Testis (tissue), 3 donors: ENCODE results near the gene A2M. TPM values are rescaled to one million over a fixed set of nuclear protein-coding genes. Genes with fewer than 3 reads are reported as not detected.
A peak's percentile ranks its signal among the peaks of the same experiment; 100 is the strongest.

Source experiments
- DNase-seq: peaks from one replicate; pipeline ENCODE4 v3.0.0-alpha.2; 2019
- H3K27ac ChIP-seq, 2 donors: fragments of 200-600 bp; sonication (generic); one replicate each; pipeline ENCODE4 v1.5.1; 2019
- H3K27me3 ChIP-seq: fragments of 200-600 bp; sonication (generic); one replicate; pipeline ENCODE4 v1.5.1; 2019
- H3K36me3 ChIP-seq: fragments of 200-600 bp; sonication (generic); one replicate; pipeline ENCODE4 v1.5.1; 2017; ENCODE audit warnings: low read depth; ENCODE audit errors: missing control alignments
- H3K4me1 ChIP-seq: fragments of 200-600 bp; sonication (generic); one replicate; pipeline ENCODE4 v1.5.1; 2019
- H3K4me3 ChIP-seq, 2 donors: fragments of 200-600 bp; sonication (generic); one replicate each; pipeline ENCODE4 v1.5.1; 2017 to 2019
- H3K9me3 ChIP-seq: fragments of 200-600 bp; sonication (generic); one replicate; pipeline ENCODE4 v1.5.1; 2017
- CTCF ChIP-seq, 3 experiments: fragments of 450-650 bp in 2 of 3; fragments of 200-600 bp in 1 of 3; sonication (generic) in 1 of 3; IDR thresholded peaks; one replicate each; pipeline ENCODE4 v1.5.1; 2016 to 2019; ENCODE audit warnings: antibody characterized with exemption in 3 of 3, mild to moderate bottlenecking in 2 of 3, moderate library complexity in 1 of 3
- POLR2A ChIP-seq: fragments of 450-650 bp; IDR thresholded peaks from one replicate; pipeline ENCODE4 v1.6.1; 2017; ENCODE audit warnings: antibody characterized with exemption, mild to moderate bottlenecking, moderate library complexity
- WGBS, 2 donors: methylation state at CpG; one replicate each; pipeline ENCODE4 v1.1.5; 2018; 5-methylcytosine and 5-hydroxymethylcytosine counted together
- intact Hi-C: fragments of 100-400 bp; cut with DNase I; formaldehyde crosslinking; loops from one replicate; pipeline ENCODE4 v1.15.1; 2023; ENCODE audit warnings: low total_unique reads
- polyA plus RNA-seq: library from polyadenylated mRNA; stranded (reverse); fragments of 350-450 nt; fragmentation: Illumina TruSeq; extraction: RNeasy Lipid Tissue Mini Kit (QIAGEN cat#74804); gene quantifications from one replicate; pipeline ENCODE4 v1.2.3, GENCODE V29; 2014; ENCODE audit warnings: low read depth, low replicate concordance; ENCODE audit not compliant: insufficient read depth
- total RNA-seq, 2 donors: library from RNA; depleted of rRNA; stranded (reverse); fragments of >200 nt; gene quantifications; one replicate each; pipeline ENCODE4 v1.2.3, GENCODE V29; 2016

Gene A2M
- total and polyA plus RNA-seq, 3 donors from 2014 or later: 64.2 to 200 (median 151) TPM

- intact Hi-C loops: no loop called here
These were observed 74.4 kb downstream of the A2M start for GRCh38 chr12:9041321-9041720.

GRCh38 chr12:9040484-9041186 lies 75.1 kb downstream of the A2M start:
- no peak for TF ChIP-seq CTCF (IDR thresholded peaks at IDR 0.05)
- TF ChIP-seq POLR2A: no peak
- Histone ChIP-seq H3K9me3 (no peaks in the 10 kb centered on the region), H3K36me3 (no peaks in the 10 kb centered on the region), H3K4me1 (no peaks in the 10 kb centered on the region), H3K27ac (no peak overlapping the region), H3K27me3 (no peaks in the 10 kb centered on the region), H3K4me3 (no peak overlapping the region)
- intact Hi-C loops: no loop called here
- 85 to 86% methylated on average over 5 of the region's 5 CpGs for WGBS, 2 donors
- no peak for DNase-seq

More at GRCh38 chr12:9041321-9041720, 74.4 kb downstream of the A2M start:
- H3K27ac ChIP-seq: no peak overlapping the region
- TF ChIP-seq CTCF (IDR thresholded peaks at IDR 0.05) (no peak), POLR2A (no peak)
- H3K36me3 ChIP-seq: no peaks in the 10 kb centered on the region
- 34 to 42% methylated on average over 1 of the region's 1 CpG for WGBS, 2 donors
- H3K27me3 ChIP-seq: no peaks in the 10 kb centered on the region
- H3K4me3 ChIP-seq: no peak overlapping the region
- no peaks in the 10 kb centered on the region for H3K4me1 ChIP-seq
- no peak for DNase-seq
- no peaks in the 10 kb centered on the region for H3K9me3 ChIP-seq

GRCh38 chr12:9039397-9039977 lies 76.2 kb downstream of the A2M start:
- Histone ChIP-seq H3K27ac (no peak overlapping the region), H3K4me3 (no peak overlapping the region), H3K36me3 (no peaks in the 10 kb centered on the region), H3K4me1 (no peaks in the 10 kb centered on the region), H3K27me3 (no peaks in the 10 kb centered on the region), H3K9me3 (no peaks in the 10 kb centered on the region)
- no peak for TF ChIP-seq POLR2A
- TF ChIP-seq CTCF (IDR thresholded peaks at IDR 0.05): peak; percentile 59 to 78 (median 71)
- WGBS, 2 donors: 25 to 28% methylated on average over 3 of the region's 3 CpGs
- peak; percentile 31 for DNase-seq
- intact Hi-C loops: no loop called here

GRCh38 chr12:9037431-9037830 lies 78.3 kb downstream of the A2M start:
- TF ChIP-seq POLR2A: no peak
- TF ChIP-seq CTCF (IDR thresholded peaks at IDR 0.05): no peak
- H3K27me3 ChIP-seq: no peaks in the 10 kb centered on the region
- 84 to 85% methylated on average over 3 of the region's 3 CpGs for WGBS, 2 donors
- DNase-seq: no peak
- no peaks in the 10 kb centered on the region for H3K36me3 ChIP-seq
- H3K4me3 ChIP-seq: no peak overlapping the region
- no peak overlapping the region for H3K27ac ChIP-seq
- no peaks in the 10 kb centered on the region for H3K4me1 ChIP-seq
- H3K9me3 ChIP-seq: no peaks in the 10 kb centered on the region
- intact Hi-C loops: no loop called here

- intact Hi-C loops: no loop called here
- H3K27ac ChIP-seq: no peak overlapping the region
- no peaks in the 10 kb centered on the region for H3K36me3 ChIP-seq
- TF ChIP-seq CTCF (IDR thresholded peaks at IDR 0.05) (no peak), POLR2A (no peak)
- H3K4me3 ChIP-seq: no peak overlapping the region
- no peaks in the 10 kb centered on the region for H3K27me3 ChIP-seq
- DNase-seq: no peak
- 66 to 82% methylated on average over 6 of the region's 6 CpGs for WGBS, 2 donors
- no peaks in the 10 kb centered on the region for H3K4me1 ChIP-seq
- no peaks in the 10 kb centered on the region for H3K9me3 ChIP-seq
These were observed 79.5 kb downstream of the A2M start for GRCh38 chr12:9036227-9036626.
